GM18951 (cell line): Measurements from ENCODE around the gene USH1G.
"Not testable (repeated sequence)": the region's sequence is repeated elsewhere in the genome, so short reads cannot be mapped to it uniquely, and the experiment has no call there.

Experiments used
- POLR2A ChIP-seq: IDR thresholded peaks from 4 replicates; pipeline ENCODE4 v1.6.1; 2011; ENCODE audit warnings: mild to moderate bottlenecking; ENCODE audit not compliant: insufficient read length, insufficient read depth; ENCODE audit errors: extremely low read depth
- in situ Hi-C: fragments of 300-500 bp; cut with MboI; formaldehyde crosslinking; loops from one replicate; pipeline ENCODE4 v1.12.0; 2022; ENCODE audit warnings: low sequenced_read_pairs, mixed read lengths, inconsistent platforms; ENCODE audit not compliant: unreplicated experiment

The USH1G gene

DNA sequence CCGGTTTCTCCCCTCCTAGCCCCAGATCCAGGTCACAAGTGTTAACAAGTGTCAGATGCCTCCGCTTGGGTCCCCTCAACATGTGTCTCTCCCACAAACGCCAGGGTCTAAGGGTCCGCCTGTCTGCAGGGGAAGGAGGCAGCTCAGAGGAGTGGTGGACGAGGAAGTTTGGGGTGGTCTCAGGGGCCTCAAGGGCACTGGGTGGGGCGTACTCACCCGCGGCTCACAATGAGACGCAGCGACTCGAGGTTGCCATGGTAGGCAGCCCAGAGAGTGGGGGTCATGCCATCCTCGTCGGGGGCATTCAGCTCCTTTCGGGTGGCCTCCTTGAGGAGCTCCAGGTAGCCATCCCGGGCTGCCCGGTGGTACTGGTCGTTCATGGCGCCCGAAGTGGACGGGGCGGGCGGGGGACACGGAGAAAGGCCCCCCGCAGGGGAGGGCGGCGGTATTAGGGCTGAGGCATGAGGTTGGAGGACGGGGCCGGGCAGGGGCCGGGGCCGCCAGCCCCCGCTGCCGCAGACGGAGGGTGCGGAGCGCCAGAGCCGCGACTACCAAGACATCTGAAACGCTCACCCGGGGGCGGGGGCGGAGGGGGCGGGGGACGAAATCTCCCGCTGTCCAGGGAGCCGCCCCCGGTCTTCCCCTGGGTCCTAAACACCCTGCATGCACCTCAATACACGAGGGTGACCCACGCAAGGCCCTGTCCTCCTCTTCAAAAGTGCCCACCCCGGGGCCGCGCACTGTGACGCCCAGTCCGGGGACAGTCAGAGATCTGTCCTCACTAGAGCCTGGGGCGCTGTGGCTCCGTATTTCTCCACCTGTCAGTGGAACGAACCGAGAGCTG is at the start of gene USH1G:
USH1G (minus strand) TSS at position 562 of the 844 bp plus-strand sequence; CDS start at position 380, 182 bp downstream.
- TF ChIP-seq POLR2A: no peak
- in situ Hi-C loops: no loop called here

GRCh38 chr17:74972107-74972972 is 49.3 kb upstream of the USH1G start, which contains the start of gene HID1:
HID1 (minus strand) TSS chr17:74972759; CDS start chr17:74972656, 103 bp downstream.
- TF ChIP-seq POLR2A: no peak
- in situ Hi-C loops: no loop called here

DNA sequence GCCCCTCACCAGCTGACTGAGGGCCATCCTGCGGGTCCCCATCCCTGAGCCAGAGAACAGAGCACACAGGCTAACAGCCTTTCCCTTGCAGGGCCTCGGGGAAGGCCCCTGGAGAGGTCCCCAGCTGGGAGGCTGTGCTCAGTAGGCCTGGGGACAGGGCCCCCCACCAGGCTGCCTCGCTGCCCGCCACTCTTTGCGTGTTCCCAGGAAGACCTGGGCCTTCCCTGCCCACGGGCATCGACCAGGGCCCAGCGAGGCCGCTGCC is 48.7 kb upstream of the USH1G start:
- in situ Hi-C loops: no loop called here
- TF ChIP-seq POLR2A: no peak

GRCh38 chr17:74971069-74971841 is 48.2 kb upstream of the USH1G start:
- in situ Hi-C loops: no loop called here
- no peak for TF ChIP-seq POLR2A

DNA sequence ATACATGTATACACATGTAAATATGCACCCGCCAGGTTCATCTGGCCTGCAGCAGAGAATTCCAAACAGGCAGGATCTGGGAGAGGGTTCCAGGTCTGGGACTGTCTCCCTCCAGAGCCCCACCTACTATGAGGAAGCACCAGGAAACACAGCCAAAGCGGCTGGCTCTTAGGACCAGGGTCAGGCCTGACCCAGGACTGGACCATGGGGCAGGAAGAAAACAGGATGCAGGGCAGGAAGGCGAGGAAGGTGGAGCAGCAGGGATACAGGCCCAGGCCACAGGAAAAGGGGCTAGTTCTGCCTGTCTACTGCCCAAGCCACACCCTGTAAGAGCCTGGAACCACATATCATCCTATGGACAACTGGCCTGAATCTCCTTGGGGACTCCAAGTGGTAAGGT is 47.3 kb upstream of the USH1G start:
- in situ Hi-C loops: no loop called here
- TF ChIP-seq POLR2A: no peak

DNA sequence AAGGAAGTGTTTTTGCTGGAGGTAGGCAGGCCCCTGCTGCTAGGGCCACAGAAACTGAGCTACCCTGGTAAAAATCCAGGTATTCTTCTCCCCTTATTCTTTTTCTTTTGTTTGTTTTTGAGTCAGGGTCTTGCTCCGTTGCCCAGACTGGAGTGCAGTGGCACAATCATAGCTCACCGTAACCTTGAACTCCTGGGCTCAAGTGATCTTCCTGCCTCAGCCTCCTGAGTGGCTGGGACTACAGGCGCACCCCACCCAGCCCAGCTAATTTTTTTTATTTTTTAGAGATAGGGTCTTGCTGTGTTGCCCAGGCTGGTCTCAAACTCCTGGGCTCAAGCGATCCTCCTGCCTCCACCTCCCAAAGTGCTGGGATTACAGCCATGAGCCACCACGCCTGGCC is 46.4 kb upstream of the USH1G start:
- in situ Hi-C loops: not testable (repeated sequence)

DNA sequence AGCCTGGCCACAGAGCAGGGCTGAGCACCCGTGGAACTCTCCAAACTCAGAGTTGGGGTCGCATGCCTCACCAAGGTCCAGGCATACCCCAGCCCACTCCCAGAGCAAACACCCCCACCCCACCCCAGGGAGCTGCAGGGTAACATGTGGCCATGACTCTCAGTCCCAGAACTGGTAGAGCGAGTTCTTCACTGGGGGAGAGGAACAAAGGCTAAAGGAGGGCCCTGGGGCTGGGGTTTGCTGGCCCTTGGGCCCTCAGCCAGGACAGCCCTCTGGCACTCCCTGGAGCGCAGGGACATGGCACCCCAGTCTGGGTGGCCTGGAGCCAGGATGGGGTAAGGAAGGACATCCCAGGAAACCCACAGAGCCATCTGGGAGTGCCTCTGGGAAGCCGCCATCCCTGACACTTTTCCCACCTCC is 45.3 kb upstream of the USH1G start:
- TF ChIP-seq POLR2A: no peak
- in situ Hi-C loops: no loop called here

DNA sequence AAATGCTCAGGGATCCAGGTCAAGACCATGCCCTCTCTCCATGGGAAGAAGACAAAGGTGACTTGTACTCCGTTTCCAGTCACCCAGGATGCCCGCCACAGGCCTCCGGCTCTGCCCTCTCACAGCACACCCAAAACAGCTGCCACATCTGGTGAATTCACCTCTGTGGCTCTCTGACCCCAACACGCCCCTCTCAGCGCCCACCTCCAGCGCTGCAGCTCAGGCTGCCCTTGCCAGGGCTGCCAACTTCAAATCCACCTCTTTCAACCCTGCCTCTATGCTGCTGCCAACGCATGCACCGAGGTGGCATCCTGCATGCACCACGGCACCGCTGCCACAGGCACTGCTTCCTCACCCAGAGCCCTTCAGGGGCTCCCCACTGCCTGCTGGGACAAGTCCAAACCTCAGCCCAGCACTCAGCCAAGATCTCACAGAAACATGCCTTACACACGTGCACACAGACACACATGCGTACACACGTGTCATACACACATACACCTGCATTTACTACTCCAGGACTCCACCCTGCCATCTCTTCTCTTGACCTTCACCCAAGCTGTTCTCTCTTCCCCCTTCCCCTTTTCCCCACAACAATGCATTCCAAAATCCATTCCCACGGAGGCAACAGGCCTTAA is 42.0 kb upstream of the USH1G start:
- TF ChIP-seq POLR2A: no peak
- in situ Hi-C loops: no loop called here

DNA sequence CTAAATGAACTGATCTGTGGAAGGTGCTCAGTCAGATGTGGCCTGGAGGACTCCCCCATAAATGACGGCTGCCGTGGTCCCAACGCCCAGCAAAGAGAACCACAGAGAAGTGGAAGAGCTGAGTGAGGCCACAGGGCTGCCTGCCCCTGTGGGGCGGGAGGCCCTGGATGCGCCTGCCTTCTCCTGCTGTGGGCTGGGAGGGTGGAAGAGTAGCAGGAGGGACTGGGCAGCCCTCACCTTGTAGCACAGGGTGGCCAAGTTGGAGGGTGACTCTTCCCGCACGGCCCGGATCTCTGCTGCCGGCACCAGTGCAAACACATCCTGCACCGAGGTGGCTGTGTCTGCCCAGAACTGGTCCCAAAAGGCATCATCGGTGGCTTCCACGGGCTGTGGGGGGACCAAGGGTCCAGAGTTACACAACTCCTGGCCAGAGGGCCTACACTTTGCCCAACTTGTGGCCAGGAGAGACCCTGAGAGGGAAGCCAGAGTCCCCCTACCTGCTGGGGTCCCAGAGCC is 41.2 kb upstream of the USH1G start:
- in situ Hi-C loops: no loop called here
- no peak for TF ChIP-seq POLR2A

DNA sequence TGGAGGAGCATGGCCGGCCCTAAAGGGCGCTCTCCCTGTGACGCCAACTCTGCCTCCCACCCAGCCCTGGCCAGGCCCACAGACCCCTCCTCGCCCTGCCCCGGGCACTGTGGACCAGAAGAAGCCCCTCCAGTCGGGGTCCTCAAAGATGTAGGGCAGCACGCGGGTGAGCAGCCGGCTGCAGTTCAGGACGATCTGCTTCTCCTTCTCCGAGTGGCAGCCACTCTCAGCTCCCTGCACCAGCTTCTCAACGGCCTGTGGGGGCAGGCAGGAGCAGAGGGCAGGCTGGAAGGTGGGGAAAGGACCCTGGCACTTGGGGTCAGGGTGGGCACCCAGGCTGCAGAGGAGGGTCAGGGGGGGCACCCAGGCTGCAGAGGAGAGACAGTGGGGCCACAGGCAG is 40.6 kb upstream of the USH1G start:
- TF ChIP-seq POLR2A: no peak
- in situ Hi-C loops: no loop called here

DNA sequence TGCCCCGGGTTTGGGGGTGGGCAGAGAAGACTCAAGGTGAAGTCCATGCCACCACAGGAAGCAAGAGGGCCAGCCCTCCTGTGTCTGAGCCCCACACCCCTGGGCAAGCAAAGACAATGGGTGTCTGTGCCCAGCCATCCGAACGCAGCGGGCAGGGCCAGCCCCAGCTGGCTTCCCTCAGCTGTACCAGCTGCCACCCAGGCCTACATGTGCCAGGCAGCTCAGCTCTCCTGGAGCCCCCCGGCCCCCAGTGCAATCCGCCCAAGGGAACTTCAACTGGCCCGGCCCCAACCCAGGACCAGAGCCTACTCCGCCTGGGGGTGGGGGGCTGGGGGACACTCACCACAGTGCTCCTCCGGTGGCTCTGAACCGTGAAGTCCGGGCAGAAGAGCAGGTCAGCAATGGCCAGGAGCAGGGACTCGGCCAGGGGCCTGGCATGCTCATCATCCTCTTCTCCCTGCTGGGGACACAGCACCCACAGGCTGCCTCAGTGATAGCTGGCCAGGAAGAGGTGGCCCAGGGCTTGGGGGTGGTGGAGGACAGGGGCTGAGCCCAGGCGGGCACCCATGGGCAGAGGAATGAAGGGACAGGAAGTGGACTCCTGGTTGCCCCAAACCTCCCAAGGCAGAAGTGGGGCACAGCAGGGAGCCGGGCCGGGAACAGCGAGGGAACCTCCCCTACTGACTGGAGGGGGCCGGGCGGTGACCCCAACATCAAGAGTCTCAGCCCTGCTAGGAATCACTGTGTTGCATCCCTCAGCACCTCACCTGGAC is 39.8 kb upstream of the USH1G start:
- in situ Hi-C loops: no loop called here
- TF ChIP-seq POLR2A: no peak
